Testis (tissue), 2 donors: ENCODE data around the gene CMTM8.

Experiments
- CTCF ChIP-seq, 3 experiments: fragments of 450-650 bp in 2 of 3; fragments of 200-600 bp in 1 of 3; sonication (generic) in 1 of 3; IDR thresholded peaks; one replicate each; pipeline ENCODE4 v1.5.1; 2016 to 2019; ENCODE audit warnings: antibody characterized with exemption in 3 of 3, mild to moderate bottlenecking in 2 of 3, moderate library complexity in 1 of 3
- POLR2A ChIP-seq: fragments of 450-650 bp; IDR thresholded peaks from one replicate; pipeline ENCODE4 v1.6.1; 2017; ENCODE audit warnings: antibody characterized with exemption, mild to moderate bottlenecking, moderate library complexity

GRCh38 chr3:32257042-32257441 is 18.6 kb downstream of the CMTM8 start:
- TF ChIP-seq POLR2A (no peak), CTCF (IDR thresholded peaks at IDR 0.05) (no peak)
